ENCODE data around the gene CREBRF.

DNA sequence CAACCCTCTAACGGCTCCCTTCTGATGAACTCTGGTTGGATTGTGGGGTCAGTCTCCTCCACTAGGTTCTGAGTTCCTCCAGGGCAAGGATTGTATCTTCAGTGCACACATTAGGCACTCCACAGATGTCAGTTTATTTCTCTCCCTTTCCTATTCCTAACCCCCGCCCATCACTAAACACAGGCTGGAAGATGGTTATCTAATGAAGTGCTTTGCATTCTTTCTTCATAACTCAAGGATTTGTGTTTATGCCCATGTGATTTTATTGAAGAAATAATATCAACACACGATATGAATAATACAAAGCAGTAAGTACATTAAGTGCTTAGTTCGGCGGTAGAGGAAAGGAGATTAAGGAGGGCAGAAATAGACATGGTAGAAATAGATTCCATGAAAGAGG is 4.4 kb upstream of the CREBRF start:
- TF ChIP-seq, protein P1, sequence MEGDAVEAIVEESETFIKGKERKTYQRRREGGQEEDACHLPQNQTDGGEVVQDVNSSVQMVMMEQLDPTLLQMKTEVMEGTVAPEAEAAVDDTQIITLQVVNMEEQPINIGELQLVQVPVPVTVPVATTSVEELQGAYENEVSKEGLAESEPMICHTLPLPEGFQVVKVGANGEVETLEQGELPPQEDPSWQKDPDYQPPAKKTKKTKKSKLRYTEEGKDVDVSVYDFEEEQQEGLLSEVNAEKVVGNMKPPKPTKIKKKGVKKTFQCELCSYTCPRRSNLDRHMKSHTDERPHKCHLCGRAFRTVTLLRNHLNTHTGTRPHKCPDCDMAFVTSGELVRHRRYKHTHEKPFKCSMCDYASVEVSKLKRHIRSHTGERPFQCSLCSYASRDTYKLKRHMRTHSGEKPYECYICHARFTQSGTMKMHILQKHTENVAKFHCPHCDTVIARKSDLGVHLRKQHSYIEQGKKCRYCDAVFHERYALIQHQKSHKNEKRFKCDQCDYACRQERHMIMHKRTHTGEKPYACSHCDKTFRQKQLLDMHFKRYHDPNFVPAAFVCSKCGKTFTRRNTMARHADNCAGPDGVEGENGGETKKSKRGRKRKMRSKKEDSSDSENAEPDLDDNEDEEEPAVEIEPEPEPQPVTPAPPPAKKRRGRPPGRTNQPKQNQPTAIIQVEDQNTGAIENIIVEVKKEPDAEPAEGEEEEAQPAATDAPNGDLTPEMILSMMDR (conservative IDR thresholded peaks at IDR 0.05; ENCODE audit: low read depth in 2 of 2): no peak
- no peak for TF ChIP-seq POLR2AphosphoS5 (IDR thresholded peaks at IDR 0.05; ENCODE audit: low read depth)
- TF ChIP-seq EZH2phosphoT487 (IDR thresholded peaks at IDR 0.05; ENCODE audit: unreplicated experiment): no peak
- TF ChIP-seq REST (IDR thresholded peaks at IDR 0.05; ENCODE audit: unreplicated experiment): no peak
- TF ChIP-seq ZNF114 (CRISPR knock-in tag; IDR thresholded peaks at IDR 0.05): no peak
- no peak for TF ChIP-seq EZH2 (IDR thresholded peaks at IDR 0.05; ENCODE audit: low read depth, unreplicated experiment)
- no peak for TF ChIP-seq ZNF331 (CRISPR knock-in tag; IDR thresholded peaks at IDR 0.05; ENCODE audit: low read depth)
- TF ChIP-seq ETS1 (IDR thresholded peaks at IDR 0.05): no peak
- TF ChIP-seq CREB1 (CRISPR knock-in tag; IDR thresholded peaks at IDR 0.05; ENCODE audit: low read depth): no peak
- no peak for TF ChIP-seq NANOG (IDR thresholded peaks at IDR 0.05; ENCODE audit: borderline replicate concordance)
- TF ChIP-seq JUNB (IDR thresholded peaks at IDR 0.05; ENCODE audit: unreplicated experiment): no peak
- no peak for TF ChIP-seq STAT1 (IDR thresholded peaks at IDR 0.05; ENCODE audit: unreplicated experiment)
